HepG2 (cell line): ENCODE measurements around the gene SEC61G. TPM values are rescaled to one million over a fixed set of nuclear protein-coding genes. Genes with fewer than 3 reads are reported as not detected.

Experiments
- HMG20A ChIP-seq: IDR thresholded peaks from 2 replicates; pipeline ENCODE4 v1.6.1; 2016; ENCODE audit warnings: borderline replicate concordance
- HOMEZ ChIP-seq: IDR thresholded peaks from 2 replicates; pipeline ENCODE4 v1.6.1; 2016; ENCODE audit warnings: low read depth
- MBD4 ChIP-seq: IDR thresholded peaks from 2 replicates; pipeline ENCODE4 v1.6.1; 2012; ENCODE audit warnings: low read length, inconsistent platforms, borderline replicate concordance
- MEIS2 ChIP-seq: sonication (generic); formaldehyde crosslinking; IDR thresholded peaks from 2 replicates; pipeline ENCODE4 v1.9.0; 2021; ENCODE audit warnings: mild to moderate bottlenecking, missing genetic modification reagents
- PCBP1 ChIP-seq: fragments of 200-400 bp; formaldehyde crosslinking; IDR thresholded peaks from 2 replicates; pipeline ENCODE4 v1.6.1; 2017; ENCODE audit warnings: mild to moderate bottlenecking, low read depth, low read length, borderline replicate concordance
- PRDM15 ChIP-seq: sonication (generic); formaldehyde crosslinking; IDR thresholded peaks from 2 replicates; pipeline ENCODE4 v1.4.0; 2020; ENCODE audit warnings: missing genetic modification reagents
- SCMH1 ChIP-seq: sonication (generic); formaldehyde crosslinking; IDR thresholded peaks from 2 replicates; pipeline ENCODE4 v1.9.0; 2021; ENCODE audit warnings: missing genetic modification reagents, mild to moderate bottlenecking, borderline replicate concordance
- TFDP2 ChIP-seq: sonication (generic); formaldehyde crosslinking; IDR thresholded peaks from 2 replicates; pipeline ENCODE4 v1.4.0; 2020; ENCODE audit warnings: missing genetic modification reagents
- YEATS4 ChIP-seq: sonication (generic); formaldehyde crosslinking; IDR thresholded peaks from 2 replicates; pipeline ENCODE4 v1.4.0; 2020; ENCODE audit warnings: missing genetic modification reagents, borderline replicate concordance
- ZHX2 ChIP-seq, 2 experiments: sonication (generic) in 1 of 2; formaldehyde crosslinking in 1 of 2; IDR thresholded peaks; 2 replicates each; pipeline versions ENCODE4 v1.6.1 to v1.9.0; 2014 to 2022; ENCODE audit warnings: antibody characterized with exemption in 1 of 2, borderline replicate concordance in 1 of 2, inconsistent platforms in 1 of 2, low read depth in 1 of 2, missing genetic modification reagents in 1 of 2
- ZMAT5 ChIP-seq: sonication (generic); formaldehyde crosslinking; IDR thresholded peaks from 2 replicates; pipeline ENCODE4 v1.5.0; 2020; ENCODE audit warnings: mild to moderate bottlenecking, low read depth, missing genetic modification reagents, borderline replicate concordance
- ZNF580 ChIP-seq: IDR thresholded peaks from 2 replicates; pipeline ENCODE4 v1.6.1; 2016; ENCODE audit warnings: low read depth, borderline replicate concordance
- ZNF746 ChIP-seq: sonication (generic); formaldehyde crosslinking; IDR thresholded peaks from 2 replicates; pipeline ENCODE4 v1.8.0; 2022; ENCODE audit warnings: mild to moderate bottlenecking, missing genetic modification reagents
- ZNF772 ChIP-seq: sonication (generic); formaldehyde crosslinking; IDR thresholded peaks from 2 replicates; pipeline ENCODE4 v1.5.0; 2020; ENCODE audit warnings: mild to moderate bottlenecking, missing genetic modification reagents
- polyA plus RNA-seq, 8 experiments: library from polyadenylated mRNA; depleted of rRNA in 3 of 8; stranded (reverse) in 7 of 8; unstranded in 1 of 8; fragments of >200 nt; fragmentation: Illumina TruSeq in 4 of 8; extraction: Trizol in 4 of 8; gene quantifications; 2 replicates each; pipeline versions ENCODE4 v1.2.1 to v1.2.3, GENCODE V29; 2011 to 2016; ENCODE audit warnings: low read depth in 4 of 8, missing spikeins in 1 of 8, mixed read lengths in 1 of 8; ENCODE audit not compliant: insufficient read depth in 1 of 8
- total RNA-seq, 5 experiments: library from RNA; depleted of rRNA; stranded (reverse); fragments of >200 nt; fragmentation: Illumina TruSeq; extraction: Trizol; gene quantifications; 2 replicates each; pipeline ENCODE4 v1.2.3, GENCODE V29; 2016; ENCODE audit warnings: low read depth in 1 of 5

SEC61G gene
- total and polyA plus RNA-seq, 2 of the 13 experiments (the other 11 are each of a cell fraction or from before 2014, with no cell fraction given): 126 to 328 TPM

- TF ChIP-seq TFDP2 (CRISPR knock-in tag) (no peak), ZNF772 (CRISPR knock-in tag) (peak; percentile 56; the same call in 1 of the 2 replicates), MEIS2 (CRISPR knock-in tag) (peak; percentile 83), SCMH1 (CRISPR knock-in tag) (no peak), ZNF746 (peak; percentile 46; the same call in 1 of the 2 replicates), ZNF580 (CRISPR knock-in tag) (no peak), MBD4 (no peak), ZMAT5 (no peak), PRDM15 (CRISPR knock-in tag) (peak; percentile 54; the same call in 1 of the 2 replicates), YEATS4 (CRISPR knock-in tag) (peak; percentile 98), HMG20A (CRISPR knock-in tag) (no peak), HOMEZ (CRISPR knock-in tag) (no peak), ZHX2 (IDR thresholded peaks at IDR 0.05; ENCODE audit: low read depth) (no peak; the same call in 1 of the 2 replicates), ZHX2 (CRISPR knock-in tag; IDR thresholded peaks at IDR 0.05; ENCODE audit: borderline replicate concordance) (no peak), PCBP1 (no peak)
Observed at GRCh38 chr7:54758702-54759592, at the start of gene SEC61G (continued).
